Testis (tissue), 2 donors: ENCODE results near the gene LAIR2.

ENCODE experiments used
- CTCF ChIP-seq, 3 experiments: fragments of 450-650 bp in 2 of 3; fragments of 200-600 bp in 1 of 3; sonication (generic) in 1 of 3; IDR thresholded peaks; one replicate each; pipeline ENCODE4 v1.5.1; 2016 to 2019; ENCODE audit warnings: antibody characterized with exemption in 3 of 3, mild to moderate bottlenecking in 2 of 3, moderate library complexity in 1 of 3
- POLR2A ChIP-seq: fragments of 450-650 bp; IDR thresholded peaks from one replicate; pipeline ENCODE4 v1.6.1; 2017; ENCODE audit warnings: antibody characterized with exemption, mild to moderate bottlenecking, moderate library complexity

DNA sequence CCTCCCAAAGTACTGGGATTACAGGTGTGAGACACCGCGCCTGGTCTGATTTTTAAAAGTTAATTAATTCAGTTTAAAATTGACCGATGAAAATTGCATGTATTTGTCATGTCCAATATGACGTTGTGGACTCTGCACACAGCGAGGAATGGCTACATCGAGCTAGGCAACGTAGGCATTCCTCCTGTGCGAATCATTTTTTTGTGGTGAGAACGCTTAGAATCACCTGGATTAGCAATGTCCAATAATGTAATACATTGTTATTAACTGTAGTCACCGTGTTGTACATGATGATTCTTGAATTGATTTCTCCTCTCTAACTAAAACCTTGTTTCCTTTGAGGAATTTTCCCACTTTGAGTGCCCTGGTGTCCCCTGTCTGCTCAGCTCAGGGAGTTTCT lies 3.4 kb downstream of the LAIR2 start:
- TF ChIP-seq CTCF (IDR thresholded peaks at IDR 0.05) (no peak), POLR2A (no peak)
